Muscle of arm (tissue), 12 donors: Measurements from ENCODE around the gene NKD1. TPM values are rescaled to one million over a fixed set of nuclear protein-coding genes. Genes with fewer than 3 reads are reported as not detected.

Experiments used
- DNase-seq: peaks from one replicate; pipeline ENCODE4 v3.0.0-alpha.2; 2013
- polyA plus RNA-seq, 12 donors: library from polyadenylated mRNA; unstranded; fragments of 120-200 nt; gene quantifications; one replicate each; pipeline ENCODE4 v1.2.1, GENCODE V29; 2013; ENCODE audit not compliant: insufficient read length in 12 of 12

NKD1 gene
- polyA plus RNA-seq, 12 donors: 4.1 to 38.8 (median 9.4) TPM; not detected in 1

DNA sequence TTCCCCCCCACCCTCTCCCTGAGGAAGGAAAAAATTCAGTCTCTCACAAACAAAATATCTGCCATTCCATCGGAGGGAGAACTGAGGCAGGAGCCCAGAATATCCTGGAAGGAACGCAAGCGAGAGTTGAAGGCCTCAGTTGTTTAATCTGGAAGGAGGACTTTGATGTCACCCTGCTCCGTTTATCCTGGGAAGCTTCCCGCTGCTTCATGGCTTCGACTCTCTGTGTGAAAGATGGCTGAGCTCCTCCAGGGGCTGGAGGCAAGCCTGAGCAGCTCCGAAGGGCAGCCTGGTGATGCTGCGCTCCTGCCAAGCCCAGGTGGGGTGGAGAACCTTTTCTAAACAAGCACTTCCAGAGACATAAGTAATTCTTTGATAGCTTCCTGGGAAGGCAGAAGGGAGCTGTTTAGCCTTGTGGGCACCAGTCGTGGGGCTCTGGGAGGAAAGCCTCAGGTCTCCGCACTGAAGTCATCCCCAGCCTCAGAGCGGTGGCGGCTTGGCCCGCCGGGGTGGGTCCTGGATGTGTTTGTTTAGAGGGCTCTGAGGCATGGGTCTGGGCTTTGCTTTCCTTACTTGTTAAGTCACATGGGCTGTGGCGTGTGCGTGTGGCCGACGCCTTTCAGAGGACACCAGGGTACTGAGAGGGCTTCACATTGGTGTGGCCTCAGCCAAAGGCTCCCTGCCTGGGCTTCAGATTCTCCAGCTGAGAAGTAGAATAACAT lies 7.9 kb downstream of the NKD1 start:
- DNase-seq: no peak

DNA sequence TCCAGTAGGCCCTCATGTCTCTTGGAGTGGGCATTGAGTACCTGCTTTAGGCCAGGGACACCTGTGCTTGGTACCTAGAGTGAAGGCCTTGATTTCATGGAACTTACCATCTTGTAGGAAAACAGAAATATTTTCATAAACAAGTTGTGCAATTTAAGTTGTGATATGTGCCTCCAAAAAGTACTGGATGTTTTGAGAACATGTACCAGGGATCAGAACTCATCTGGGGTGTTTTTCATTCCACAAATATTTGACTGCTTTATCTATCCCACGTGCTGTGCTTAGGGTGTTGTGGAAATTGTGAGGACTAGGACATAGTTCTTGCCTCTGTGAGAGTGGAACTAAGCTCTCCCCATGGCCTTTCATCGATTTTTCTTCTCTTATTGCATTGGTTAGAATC lies 8.8 kb downstream of the NKD1 start:
- no peak for DNase-seq

DNA sequence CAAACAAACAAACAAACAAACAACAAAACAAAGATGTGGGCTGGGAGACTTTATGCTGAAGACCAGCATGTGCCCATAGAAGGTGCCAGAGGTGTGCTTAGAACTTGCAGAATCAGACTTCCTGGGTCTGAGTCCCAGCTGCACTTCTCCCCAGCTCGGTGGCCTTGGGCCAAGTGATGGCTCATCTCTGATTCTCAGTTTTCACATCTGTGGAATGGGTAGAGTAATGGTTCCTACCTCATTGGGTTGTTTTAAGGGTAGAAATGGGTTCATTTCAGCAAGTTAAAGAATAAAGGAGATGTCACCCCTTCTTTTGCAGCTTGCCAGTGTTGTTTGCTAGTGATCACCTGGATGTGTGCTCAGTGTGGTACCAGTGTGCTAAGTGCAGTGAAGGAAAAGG lies 10.7 kb downstream of the NKD1 start:
- no peak for DNase-seq

DNA sequence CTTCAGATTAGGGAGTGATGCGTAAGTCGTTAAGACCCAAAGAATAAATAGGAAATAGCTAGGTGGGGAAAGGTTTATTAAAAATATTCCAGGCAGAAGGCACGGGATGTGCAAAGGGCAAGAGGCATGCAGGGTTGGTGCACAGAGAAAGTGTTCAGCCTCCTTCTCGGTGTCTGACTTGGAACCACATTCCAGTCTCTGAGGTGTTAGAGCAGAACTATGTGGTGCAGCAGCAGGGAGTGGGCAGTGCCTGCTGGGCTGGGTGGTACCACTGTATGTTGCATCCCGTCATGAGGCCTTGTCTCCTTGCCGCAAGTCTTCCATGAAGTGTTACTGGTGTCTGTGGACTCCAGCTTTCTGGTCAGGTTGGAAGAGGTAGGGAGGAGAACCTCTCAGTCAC lies 11.1 kb downstream of the NKD1 start:
- no peak for DNase-seq

DNA sequence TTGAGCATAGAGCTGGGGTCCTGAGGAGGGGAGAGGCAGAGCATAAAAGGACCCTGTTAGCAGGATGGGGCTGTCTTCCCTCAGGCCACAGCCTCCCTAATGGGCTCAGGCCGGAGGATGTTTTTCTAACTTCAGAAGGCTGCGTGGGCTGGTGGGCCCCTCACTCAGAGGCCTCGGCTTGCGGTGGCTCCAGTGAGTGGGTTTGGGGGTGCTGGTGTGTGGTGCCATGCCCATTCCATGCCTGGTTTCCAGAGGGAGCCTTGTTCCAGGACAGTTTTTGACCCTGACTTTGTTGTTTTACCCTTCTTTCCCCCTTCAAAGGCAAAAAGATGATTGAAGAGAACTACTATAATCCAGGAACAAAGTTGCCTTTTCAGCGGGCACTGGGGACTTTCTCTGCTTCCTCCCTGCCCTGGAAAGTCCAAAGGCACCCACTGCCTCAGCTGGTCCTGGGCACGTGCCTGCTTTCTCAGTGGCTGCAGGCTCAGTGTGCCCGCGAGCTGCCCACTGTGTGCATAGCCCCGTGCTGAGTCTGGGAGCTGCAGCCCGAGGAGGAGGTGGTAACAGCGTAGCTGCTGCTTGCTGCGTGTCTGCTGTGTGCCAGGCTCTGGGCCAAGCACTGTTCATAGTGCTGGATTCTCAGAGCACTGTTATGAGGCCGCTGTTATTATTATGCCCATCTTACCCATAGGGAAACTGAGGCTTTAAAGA lies 11.8 kb downstream of the NKD1 start:
- no peak for DNase-seq

DNA sequence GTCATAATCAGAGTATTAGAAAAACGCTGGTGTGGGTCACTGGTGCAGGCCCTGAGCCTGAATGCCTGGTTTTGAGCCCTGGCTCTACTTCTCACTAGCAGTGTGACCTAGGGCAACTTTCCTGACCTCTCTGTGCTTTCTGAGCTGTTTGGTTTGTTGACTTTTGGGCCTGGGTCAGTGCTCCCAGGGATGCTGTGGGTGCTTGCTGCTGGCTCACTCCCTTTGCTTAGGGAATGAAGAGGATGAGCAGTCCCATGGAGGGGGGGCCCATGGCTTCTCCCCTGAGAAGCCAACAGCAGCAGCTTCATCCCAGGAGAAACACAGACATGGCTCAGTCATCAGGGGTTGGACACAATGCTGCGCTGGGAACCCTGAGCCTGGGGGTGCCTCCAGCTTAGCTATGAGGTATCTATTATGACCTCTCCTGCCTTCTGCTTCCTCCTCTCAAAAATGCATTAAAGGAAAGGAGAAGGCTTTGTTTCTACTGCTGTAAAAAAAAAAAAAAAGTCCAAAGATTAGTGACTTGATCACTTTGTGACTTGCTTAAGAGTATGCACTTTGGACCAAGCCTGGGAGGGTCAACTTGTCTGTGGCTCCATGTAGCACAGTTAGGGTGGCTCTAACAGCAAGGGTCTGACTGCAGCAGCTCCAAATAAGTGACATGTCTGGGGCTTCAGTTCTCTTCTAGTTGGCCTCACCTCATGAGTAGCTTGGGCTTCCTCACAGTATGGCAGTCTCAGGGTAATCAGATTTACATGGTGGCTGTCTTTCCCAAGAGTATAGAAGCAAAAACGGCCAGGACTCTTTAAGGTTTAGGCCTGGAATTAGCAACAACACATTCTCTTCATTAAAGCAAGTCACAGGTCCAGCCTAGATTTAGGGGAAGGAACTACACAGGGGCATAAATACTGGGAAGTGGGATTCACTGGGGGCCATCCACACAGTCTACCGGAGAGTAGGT lies 13.0 kb downstream of the NKD1 start:
- DNase-seq: no peak

DNA sequence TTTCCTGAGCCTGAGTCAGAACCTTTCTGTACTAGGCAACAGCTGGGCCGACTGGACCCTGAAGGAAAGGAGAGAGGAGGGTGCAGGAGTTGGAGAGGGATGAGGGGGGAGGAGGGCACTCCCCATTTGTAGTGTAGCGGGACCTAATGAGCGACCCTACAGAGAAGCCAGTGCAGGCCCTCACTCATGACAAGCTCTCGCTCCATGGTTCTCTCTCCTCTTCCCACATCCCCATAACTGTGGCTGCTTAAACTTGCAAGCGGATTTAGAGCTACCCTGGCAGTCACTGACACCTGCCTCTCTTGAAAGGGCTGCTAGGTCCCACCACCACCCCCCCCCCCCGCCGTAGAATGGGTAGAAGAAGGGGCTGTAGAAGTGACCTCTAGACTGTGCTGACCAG lies 14.5 kb downstream of the NKD1 start:
- no peak for DNase-seq

DNA sequence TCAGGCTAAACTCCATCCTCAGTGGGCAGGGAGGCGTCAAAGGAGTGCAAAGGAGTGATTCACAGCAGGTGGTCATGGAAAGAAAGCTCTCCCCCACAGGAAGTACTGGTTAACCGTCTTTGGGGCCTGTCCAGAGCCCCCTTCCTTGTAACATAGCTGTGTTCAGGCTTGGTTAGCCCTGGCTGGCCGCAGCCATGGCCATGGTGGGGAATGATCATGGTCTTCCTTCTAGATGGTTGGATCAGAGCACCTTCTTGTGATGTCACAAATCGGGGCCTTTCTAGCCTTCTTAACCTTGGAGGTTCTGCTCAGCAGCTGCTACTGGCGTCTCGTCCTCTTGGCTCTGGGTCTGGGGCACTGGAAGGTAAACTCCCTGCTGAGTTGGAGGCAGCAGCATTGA lies 15.8 kb downstream of the NKD1 start:
- no peak for DNase-seq

DNA sequence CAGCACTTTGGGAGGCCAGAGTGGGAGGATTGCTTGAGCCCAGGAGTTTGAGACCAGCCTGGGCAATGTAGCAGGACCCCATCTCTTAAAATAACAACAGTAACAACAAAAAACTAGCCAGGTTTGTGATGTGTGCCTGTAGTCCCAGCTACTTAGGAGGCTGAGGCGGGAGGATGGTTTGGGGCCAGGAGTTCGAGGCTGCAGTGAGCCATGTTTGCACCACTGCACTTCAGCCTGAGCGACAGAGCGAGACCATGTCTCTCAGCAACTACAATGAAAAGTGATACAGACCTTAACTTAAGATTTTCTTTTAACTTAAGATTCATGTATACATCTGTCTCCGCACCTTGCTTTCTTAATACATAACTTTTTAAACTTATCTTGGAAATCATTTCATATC lies 17.2 kb downstream of the NKD1 start:
- DNase-seq: no peak

DNA sequence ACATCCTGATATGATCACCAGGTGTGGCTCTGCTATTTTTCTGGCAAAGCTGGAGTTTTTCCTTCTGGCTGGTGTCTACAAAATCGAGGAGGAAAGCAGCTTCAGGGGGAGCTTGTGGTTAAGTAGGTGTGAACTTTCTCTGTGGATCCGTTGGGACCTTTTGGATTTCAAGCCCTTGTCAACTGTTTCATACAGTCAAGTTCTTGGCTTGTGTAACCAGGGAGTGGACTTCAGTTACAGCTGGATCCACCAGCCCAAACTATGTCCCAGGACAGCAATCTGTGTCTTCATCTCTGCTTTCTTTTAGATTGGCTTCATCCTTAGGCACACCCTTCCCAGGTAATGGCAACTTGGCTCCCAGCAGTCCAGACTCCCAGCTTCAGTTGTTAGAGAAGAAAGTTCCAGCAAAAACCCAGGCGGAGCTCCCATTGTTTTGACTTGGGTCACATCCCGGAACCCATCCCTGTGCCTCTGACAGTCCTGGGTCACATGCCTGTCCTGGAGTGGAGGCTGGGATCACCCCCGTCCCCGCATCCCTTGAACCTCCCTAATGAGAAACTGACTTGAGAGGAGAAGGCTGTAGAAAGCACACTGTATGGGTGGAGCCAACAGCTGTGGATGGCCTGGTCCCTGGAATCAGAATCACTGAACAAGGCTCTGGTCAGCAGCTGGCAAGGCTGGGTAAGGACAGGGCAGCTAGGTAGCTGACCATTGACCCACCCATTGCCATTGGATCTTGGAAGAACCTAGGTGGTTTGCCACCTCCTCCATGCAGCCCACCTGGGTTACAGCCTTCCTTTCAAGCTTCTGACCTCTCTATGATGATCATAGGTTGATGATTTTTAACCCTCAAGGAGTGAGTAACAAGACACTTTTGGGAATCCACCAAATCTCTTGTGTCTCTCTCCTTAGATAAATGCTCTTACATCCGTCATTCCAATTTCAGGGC lies 18.1 kb downstream of the NKD1 start:
- no peak for DNase-seq

DNA sequence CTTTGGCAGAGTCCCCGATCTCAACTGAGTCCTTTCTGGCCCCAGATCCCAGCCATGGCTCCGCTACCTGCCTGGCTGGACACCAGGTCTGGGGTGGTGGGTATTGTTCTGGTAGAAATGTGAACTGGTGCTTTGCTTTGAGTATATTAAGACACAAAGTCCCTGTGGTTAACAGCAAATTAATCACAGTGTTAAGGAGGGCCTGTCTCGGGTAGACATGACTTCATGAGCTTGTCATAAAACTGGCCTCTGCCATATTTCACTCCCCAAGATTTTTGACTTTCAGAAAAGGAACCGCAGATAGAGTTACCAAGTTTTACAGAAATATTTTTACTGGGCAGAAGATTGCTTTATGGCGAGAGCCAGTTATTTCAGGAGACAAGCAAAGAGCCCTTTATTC lies 19.5 kb downstream of the NKD1 start:
- DNase-seq: no peak

DNA sequence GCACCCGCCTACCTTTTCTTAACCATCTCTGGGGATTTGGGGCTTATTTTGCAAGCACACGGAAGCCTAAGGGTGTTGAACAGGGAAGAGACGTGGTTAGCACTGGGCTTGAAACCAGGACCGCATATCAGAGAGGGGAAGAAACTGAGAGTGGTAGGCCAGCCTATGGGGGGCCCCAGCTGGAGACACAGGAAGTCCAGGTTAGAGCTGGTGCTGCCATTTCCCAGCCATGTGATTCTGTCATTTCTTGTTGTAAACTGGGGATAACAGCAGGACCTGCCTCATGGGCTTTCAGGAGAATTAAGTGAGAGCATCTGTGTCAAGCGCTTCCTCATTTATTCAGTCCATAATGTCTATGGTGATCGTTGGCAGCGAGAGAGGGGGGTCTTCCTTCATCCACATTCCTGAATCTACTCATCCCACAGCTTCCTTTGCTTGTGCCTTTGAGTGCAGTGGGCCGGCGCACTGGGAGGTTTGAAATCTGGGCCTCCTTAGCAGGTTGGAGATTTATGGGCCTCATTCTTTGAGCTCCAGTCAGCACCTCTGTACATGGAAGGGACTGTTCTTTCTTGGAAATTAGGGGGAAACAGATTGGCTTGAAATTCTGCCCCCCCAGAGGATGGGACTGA lies 20.1 kb downstream of the NKD1 start:
- DNase-seq: no peak

DNA sequence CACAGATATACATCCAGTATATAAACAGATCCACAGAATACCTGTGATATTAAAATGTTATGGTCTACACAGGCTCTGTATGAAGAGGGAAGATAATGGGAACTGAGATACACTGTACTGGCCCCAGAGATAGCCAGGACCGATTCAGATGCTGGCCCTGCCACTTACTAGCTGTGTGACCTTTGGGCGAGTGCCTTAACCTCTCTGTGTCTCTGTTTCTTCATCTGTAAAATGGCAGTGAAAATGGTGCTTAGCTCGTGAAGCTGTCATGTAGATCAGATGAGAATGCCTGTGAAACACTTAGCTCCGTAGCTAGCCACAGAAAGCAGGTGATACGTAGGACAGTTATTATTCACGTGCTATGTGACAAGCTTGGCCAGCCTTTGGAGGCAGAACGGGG lies 22.2 kb downstream of the NKD1 start:
- no peak for DNase-seq

DNA sequence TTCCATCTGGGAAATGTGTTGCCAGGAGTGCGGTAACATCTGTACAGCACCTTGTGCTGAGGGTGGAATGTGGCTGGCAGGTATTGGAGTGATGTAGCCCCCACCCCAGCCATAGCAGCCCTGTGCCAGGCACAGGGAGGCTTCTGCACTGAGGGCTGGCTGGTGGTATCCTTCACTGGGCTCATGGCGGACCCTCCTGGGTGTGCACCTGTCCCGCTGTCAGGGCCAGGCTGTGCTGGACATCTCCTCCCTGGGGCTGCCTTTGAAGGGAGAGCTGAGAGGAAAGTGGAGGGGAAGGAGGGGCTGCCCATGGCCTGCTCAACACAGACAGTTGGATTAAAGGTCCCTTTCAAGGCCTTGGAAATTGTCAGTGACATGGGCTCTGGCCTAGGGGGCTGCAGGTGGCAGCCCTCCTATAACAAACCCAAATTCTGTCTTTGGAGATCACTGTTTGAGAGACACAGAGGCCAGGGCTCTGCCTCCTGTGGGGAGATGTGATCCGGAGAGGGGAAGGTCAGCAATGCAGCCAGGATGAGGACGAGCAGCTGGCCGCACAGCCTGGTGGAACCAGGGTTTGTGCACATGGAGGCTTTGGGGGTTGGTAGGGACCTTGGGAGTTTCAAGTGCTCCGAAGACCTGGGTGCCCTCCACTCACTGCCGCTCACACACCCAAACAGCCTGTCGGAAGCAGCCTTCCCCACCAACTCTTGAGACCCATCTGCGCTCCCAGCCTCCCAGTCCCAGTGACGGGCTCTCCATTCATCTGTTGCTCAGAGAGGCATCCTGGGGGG lies 22.8 kb downstream of the NKD1 start:
- DNase-seq: no peak

DNA sequence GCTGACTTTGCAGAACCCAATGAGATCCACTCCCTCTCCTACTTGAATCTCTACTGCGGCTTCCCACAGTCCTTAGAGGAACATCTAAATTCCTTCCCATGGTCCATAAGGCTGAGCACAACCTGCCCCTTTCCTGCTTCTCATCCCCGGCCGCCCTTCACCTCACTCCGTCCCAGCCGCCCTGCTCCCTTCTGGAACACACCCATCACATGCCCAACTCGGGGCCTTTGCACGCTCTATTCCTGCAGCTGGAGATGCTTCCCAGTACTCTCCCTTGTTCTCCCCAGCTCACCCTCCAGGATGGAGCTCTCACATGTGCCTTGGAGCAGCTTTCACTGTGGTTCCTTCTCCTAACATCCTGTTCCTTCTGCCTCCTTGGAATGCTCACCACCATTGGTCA lies 23.6 kb downstream of the NKD1 start:
- DNase-seq: no peak

DNA sequence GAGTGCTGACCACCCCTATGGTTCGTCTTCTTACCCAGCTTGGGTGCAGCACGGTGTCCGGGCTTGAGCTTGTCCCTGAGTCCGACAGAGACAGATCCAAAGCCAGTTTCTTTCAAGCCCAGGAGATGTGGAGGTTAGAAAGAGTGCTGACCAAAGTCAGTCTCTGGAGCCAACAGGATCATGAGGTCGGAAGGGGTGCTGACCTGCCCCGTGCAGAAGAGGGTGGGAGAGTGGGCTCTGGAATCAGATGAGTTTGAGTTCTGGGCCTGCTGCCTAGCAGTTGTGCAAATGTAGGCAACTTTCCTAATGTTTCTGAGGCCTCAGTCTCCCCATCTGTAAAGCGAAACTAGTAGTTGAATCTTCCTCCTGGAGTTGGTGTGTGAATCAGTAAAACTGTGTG lies 24.5 kb downstream of the NKD1 start:
- DNase-seq: no peak

DNA sequence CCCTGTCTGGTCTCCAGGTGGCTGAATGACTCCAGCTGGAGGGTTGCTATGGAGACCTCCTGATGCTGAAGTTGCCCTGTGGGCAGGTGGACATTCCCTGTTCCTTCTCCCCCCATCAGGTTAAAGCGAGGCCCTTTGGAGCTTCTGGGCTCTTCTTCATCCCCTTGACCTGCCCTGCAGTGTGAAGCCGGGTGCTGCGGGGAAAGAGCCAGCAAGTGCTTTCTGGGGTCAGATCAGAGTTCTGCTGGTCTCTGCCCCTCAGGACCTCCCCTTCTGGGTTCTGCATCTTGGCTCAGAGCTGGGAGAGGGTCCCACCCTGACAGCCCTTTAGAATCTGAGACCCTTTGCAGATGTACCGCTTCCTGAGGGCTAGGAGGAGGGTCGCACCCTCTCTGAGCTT lies 25.1 kb downstream of the NKD1 start:
- no peak for DNase-seq

DNA sequence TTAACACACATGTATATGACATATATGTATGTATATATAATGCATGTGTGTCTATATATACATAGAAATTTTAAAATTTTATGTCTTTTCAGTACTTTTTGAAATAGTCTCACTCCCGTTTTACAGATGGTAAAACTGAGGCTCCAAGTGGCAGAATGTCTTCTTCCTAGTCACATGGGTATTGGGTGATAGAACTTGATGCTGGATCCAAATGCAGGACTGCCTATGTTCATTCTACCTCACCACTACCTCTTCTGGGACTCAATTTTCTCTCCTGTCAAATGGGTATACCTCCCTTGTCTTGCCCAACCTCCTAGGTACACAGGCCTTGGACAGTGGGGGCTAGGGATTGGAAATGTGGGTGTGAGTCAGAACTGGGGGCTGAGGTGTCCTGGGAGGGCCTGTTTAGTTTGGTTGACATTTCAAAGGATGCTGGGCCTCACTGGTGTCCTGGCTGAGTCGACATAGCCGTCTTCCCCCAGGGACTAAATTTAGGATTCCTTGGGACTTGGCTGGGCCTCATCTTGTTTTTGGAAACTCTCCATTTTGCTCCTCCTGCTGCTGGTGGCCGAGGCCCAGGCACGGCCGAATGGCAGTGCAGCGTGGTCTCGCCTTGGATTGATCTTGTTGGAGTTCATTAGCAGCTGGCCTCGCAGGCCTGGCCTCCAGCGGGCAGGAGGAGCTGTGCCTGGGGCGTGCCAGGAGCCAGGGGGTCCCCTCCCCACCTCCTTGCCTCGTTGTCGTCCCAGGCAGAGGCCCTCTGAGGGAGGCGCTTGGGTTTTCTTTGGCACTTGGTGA lies 25.9 kb downstream of the NKD1 start:
- no peak for DNase-seq

DNA sequence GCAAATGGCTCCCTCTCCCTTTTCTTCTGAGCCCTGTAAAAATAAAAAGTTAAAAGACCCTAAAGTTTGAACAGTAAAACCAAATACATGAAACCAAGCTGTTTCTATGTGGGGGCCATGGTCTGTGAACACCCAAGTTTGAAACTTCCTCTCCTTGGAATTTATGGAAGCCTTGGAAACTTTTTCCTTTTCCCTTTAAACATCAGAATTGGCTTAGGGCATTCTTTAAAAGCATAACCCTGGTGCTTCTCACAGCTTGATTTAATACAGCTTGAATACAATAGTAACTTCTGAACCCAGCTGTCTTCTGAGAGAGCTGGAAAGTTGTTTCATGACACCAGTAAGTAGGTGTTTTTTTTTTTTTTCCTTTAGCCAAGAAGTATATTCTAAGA lies 26.5 kb downstream of the NKD1 start:
- no peak for DNase-seq
